Stimulated activated CD4-positive, alpha-beta T cell treated with anti-CD3 and anti-CD28 coated beads, TNF-alpha, amount 100 ng/mL, for 24 hours (primary cell): ENCODE measurements around the gene STRA8.
A peak's percentile ranks its signal among the peaks of the same experiment; 100 is the strongest.

Experiments used
- DNase-seq, 3 experiments: peaks; one replicate each; pipeline ENCODE4 v3.0.0-alpha.2; 2020; ENCODE audit warnings: low read depth in 3 of 3

STRA8 gene

DNA sequence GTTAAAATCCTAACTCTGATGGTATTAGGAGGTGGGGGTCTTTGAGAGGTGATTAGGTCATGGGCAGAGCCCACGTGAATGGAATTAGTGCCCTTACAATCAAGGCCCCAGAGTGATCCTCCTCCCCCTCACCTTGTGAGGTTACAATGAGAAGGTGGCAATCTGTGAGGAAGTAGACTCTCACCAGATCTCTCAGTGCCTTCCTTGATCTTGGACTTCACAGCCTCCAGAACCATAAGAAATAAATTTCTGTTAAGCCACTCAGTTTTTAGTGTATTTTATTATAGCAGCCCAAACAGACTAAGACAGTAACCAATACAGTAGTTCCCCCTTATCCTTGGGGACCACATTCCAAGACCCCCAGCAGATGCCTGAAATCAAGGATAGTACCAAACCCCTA lies 32.0 kb downstream of the STRA8 start:
- DNase-seq = no peak

DNA sequence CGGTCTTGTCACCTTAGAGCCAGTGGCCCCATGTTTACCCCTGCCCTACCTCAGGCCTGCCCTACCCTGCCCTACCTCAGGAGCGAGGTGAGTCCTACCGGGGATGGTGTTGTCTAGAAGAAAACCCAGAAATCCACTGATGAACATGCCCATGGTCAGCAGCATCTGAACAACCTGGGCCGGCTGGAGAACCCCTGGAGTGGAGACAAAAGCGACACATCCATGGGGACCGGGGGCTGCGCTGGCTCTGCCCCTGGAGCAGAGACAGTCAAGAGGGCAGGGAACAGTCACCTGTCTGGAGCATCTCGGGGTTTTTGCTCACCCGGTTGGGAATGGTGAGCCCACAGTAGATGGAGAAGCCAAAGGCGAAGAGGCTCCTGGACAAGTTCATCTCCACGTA lies 36.3 kb downstream of the STRA8 start:
- no peak for DNase-seq

DNA sequence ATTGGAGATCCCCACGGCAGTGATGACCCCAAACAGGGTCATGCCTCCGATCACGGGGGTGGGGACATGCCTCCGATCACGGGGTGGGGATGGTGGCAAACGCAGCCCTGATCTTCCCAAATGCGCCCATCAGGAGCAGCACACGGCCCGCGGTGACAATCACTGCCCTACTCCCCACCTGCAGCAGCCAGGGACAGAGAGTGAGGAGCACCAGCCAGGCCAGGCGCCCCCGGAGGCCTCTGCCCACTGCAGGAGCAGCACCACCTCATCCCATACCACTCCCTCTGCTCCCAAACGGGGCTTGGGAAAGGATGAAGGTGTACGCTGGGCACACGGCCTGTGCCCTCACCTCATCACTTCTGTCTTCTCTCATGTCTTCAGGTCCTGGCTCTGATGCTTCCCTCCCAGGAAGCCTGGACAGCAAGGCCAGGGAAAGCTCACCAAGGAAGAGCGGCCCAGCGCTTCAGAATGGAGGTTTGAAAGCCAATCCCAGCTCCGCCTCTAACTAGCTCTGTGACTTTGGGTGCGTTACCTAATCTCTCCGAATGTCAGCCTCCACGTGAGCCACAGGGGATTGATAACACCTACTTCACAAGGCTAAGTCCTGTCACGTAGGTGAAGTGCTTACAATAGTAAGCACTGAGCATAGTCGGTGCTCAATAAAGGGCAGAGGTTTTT lies 37.1 kb downstream of the STRA8 start:
- DNase-seq = no peak

DNA sequence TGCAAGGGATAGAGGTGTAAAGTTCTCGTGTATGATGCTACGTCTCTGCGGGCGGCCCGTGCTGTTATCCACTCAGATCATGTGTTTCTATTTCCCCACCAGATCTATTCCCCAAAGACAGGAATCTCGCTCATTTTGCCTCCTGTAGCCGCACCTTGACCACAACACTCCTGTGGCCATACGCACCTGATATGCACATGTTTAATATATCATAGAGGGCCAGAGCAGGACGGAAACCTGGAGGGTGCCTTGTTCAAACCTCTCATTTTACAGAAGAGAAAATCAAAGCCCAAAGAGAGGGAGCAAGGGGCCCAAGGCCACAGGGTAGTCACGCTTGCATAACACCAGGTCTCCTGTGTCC lies 37.6 kb downstream of the STRA8 start:
- DNase-seq = no peak

DNA sequence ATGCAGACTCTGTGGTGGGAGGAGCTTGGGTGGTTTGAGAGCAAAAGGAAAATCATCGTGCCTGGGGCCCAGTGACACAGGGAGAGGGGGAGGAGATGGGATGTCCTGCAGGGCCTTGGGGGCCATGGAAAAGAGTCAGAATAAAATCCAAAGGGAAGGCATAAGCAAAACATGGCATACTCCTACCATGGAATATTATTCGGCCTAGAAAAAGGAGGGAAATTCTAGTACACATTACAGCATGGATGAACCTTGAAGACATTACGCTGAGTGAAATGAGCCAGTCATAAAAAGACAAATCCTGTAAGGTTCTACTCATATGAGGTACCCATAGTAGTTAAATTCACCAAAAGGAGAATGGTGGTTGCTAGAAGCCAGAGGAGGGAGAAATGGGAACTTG lies 38.7 kb downstream of the STRA8 start:
- no peak for DNase-seq

DNA sequence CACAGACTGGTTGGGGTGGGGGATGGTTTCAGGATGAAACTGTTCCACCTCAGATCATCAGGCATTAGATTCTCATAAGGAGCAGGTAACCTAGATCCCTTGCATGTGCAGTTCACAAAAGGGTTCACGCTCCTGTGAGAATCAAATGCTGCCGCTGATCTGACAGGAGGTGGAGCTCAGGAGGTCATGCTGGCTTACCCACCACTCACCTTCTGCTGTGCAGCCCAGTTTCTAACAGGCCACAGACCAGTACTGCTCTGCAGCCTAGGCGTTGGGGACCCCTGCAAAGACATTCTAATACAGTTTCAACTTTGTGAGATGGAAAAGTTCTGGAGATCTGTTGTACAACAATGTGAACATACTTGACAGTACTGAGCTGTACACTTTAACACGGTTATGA lies 39.9 kb downstream of the STRA8 start:
- DNase-seq = no peak

DNA sequence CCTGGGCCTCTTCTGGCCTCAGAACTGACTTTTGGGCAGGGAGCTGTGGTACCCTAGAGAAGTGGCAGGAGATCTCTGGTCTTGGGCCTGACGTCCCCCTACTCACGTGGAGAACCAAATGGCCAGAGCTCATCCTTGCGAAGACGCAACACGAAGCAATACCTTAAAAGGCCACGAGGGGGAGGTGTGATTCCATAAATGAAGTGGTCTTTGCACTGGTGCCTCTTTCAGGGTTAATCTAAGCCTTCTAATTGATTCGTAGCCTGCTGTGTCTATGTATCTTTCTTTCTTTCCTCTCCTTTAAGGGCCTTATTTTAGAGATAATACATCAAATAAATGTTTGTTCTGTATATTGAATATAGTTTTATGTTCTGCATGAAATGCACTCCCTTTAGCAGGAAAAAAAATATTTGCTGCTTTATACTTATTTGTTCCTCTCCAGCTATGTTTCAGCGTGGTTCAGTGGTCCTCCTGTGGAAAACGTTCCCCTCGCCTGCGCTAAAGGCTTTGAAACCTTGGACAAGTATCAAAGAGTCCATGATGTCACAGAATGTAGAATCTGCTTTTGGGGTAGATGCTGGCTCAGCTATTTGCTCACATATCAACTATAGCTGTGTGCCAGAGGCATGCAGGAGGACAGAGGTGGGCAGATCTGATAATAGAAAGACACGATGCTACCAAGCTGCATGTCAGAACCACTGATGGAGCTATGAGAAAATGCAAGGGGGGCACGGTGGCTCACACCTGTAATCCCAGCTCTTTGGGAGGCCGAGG lies 41.0 kb downstream of the STRA8 start:
- DNase-seq = peak; percentile 58 to 69 (median 61)

DNA sequence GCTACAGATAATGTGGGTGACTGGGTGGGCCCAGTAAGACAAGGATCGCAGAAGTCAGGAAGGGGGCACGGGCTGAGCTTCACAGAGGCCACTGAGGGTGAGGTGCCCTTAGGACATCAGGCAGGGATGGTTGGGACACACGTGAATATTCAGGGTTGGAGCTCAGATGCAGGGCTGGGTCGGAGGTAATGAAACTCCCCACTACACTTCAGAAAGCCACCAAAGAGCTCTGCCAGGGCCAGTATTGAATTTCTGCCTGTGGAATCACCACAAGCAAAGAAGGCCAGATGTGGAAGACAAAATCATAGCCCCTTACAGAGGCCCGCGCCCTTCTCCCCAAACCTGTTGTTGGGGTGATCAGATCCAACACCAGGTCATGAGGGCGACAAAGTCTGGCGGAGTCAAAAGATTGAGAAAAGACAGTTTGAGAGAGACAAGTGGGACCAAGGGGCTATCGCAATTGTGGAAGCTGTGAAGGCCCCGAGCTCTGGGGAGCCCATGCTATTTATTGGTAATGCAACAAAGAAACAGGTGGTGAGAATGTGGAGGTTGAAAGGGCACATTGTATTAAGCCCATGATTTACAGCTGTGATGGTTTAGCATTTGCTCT lies 42.4 kb downstream of the STRA8 start:
- DNase-seq = no peak

DNA sequence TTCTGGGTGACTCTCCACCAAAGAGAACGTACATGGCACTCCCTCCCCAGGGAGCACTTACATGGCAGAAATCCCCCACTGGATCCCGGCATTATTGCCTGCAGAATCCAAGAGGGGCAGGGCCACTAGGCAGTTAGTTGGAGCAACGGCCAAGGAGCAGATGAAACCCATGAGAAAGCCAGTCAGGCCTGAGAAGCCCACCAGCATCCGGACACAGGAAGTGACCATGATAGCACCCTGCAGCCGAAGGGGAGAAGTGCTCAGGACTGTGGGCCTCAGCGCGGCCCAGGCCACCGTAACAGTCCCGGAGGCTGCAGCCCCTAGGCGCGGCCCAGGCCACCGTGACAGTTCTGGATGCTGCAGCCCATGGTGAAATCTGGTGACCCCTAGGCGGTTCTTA lies 43.5 kb downstream of the STRA8 start:
- DNase-seq = no peak

DNA sequence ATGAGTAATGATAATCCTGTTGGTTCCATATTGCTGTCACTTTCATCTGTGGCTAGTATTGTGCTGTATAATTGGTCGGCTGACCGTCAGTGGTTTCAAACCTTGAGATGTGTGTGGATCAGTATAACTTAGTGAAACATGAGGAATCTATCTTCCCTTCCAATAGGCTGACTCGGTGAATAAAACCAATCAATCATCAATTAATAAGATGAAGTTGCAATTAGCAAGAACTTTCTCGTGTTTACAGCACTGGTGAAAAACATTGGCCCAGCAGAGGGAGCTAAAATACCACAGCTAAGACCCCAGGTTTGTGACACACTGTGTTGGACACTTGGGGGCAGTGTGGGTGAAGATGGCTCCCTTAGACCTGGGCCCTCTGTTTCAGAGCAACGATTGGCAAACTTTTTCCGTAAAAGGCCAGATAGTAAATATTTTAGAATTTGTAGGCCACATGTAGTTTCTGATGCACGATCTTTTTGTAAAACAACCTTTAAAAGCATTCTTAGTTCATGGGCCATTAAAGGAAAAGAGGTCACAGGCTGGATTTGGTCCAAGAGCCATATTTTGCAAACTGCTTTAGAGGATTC lies 47.8 kb downstream of the STRA8 start:
- DNase-seq = peak; percentile 50 to 67 (median 65)

DNA sequence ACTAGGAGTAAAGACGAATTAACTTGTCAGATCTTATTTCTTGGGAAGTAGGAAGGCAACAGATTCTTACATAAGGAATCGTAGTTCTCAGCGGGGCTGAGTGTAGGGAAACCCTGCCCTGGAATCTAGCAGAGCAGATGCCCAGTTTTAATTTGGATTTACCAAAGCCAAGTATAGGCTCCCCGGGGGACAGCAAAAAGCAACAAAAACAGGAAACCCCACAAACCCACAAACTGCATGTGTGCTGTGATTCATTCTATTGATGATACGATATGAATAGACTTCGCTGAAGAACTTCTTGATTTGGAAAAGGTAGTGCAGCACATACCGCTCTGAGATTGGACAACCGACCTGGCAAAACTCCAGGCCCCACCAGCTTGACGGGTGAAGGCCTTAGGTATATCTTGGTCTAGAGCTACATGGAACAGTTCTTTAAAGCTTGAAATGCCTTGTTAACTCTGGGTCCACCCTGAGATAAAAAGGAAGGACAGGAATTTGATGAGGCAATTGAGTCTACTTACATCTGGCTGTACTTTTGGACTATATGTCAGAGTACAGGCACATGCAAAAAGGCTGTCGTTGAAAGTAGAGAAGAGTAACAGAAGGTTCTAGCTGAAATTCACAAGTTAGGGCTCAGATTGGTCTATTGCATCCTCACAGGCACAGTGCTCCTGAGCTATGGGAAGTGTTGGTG lies 49.1 kb downstream of the STRA8 start:
- no peak for DNase-seq

DNA sequence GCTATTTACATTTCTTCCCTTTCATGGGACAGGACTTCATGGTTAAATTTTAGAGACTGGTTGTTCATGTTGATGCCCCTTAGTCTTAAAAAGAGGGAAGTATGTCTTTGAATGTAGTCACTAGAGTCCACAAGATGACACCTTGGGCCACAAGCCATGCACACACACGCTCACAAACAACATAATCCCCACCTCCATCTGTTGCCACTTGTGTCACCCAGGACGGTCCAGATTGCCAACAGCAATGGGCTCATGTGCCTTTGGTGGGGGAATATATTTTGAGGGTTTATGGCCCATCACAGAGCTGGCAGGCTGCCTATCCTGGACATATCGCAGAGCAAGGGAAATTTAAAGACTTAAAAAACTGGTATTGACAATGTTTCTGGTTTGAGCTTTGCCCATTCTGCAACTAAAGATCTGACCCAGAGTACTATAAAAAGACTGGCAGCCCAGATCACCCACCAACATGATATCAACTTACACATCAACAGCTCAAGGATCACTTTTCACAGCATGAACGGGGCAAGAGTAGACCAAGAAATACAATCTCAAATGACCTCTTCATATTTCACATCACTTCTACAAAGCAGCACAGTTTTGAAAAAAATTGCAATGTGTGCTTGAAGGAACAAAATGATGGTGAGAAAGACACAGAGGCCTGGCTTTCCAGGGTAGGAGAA lies 50.5 kb downstream of the STRA8 start:
- no peak for DNase-seq

DNA sequence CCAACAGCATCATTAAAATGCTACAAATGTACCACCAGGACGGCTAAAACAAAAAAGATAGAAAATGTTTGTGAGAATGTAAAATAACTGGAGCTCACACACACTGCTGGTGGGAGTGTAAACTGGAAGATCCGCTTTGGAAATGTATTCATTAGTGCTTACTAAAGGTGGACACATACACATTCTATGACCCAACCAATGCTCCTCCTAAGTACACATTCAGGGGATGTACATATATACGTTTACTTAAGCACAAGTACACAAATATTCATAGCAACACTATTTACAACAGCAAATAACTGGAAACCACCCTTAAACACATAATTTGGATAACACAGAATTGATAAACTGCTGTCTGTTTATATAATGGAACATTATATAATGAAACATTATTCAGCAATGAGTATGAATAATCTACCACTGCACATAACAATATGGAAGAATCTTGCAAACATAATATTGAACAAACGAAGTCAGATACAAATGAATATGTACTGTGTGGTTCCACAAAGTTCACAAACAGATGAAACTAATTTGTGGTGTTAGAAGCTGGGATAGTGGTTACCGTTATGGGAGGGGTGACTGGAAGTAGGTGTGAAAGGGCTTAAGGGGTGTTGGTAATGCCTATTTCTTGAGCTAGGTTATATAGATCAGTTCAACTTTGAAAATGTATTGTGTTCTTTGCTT lies 52.1 kb downstream of the STRA8 start:
- no peak for DNase-seq

DNA sequence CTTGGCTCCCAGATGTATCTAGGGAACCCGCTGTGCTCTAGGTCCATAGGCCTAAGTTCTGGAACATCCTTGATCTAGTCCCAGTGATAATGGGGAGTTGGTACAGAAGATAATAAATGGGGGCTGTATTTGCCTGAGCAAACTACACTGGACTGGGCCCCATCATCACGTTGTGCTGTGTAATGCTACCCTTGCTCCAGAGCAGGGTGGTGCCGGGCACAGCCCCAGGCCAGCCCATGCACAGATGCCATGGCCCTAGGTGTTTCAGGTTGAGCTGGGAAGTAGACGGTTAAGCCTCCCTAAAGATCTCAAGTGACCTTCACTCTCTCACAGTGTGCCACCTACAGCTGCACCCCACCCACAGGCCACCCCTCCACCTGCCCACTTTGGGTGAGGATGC lies 53.2 kb downstream of the STRA8 start:
- DNase-seq = no peak

DNA sequence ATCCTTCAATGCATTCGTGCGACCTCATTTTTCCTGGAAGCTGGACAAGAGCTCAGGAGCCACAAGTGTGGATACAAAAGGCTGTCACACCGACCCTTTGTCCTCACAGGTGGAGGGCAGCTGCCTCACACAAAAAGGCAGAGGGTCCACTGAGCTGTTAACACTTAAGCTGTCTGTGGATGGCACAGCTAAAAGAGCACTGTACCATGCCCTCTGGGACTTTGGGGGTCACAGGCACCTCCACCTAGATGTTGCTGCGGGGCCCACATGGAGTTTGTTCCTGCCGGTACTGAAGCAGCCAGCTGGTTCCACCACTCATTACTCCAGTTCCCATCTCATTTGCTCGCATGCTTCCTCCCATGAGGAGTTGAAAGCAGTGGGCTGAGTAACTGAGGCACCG lies 57.0 kb downstream of the STRA8 start:
- no peak for DNase-seq

DNA sequence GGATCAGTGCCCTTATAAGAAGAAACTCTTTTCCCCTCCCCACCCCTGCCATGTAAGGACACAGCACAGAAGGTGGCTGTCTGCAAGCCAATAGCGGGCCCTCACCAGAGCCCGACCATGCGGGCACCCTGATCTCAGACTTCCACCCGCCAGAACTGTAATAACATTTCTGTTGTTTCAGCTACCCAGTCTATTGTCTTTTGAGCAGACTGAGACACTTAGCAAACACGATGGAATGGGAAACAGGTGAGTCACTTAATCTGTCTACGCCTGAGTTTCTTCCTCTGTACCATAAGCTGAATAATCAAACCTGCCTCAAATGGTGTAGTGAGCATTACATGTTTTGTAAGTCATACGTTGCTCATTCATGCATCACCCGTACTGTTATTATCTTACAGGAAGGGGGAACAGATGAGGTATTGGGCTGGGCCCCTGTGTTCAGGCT lies 58.2 kb downstream of the STRA8 start:
- DNase-seq = no peak

DNA sequence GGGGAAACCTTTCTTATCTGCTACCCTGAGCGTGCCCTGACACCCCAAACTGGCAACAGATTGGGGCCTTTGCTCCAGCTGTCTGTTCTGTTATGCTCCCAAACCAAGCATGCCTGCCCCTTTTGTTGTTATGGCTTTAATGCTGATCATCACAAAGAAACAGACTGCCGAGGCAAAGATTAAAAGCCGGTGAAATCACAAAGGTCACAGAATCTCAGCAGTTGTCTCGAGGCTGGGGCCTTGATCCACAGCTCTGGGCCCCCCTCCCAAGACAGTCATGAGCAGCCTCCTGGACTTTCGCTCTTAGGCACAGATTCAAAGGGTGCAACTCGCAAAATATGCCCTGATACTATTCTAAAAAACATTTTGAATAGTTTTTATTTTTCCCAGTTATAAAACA lies 65.6 kb downstream of the STRA8 start:
- DNase-seq = no peak

DNA sequence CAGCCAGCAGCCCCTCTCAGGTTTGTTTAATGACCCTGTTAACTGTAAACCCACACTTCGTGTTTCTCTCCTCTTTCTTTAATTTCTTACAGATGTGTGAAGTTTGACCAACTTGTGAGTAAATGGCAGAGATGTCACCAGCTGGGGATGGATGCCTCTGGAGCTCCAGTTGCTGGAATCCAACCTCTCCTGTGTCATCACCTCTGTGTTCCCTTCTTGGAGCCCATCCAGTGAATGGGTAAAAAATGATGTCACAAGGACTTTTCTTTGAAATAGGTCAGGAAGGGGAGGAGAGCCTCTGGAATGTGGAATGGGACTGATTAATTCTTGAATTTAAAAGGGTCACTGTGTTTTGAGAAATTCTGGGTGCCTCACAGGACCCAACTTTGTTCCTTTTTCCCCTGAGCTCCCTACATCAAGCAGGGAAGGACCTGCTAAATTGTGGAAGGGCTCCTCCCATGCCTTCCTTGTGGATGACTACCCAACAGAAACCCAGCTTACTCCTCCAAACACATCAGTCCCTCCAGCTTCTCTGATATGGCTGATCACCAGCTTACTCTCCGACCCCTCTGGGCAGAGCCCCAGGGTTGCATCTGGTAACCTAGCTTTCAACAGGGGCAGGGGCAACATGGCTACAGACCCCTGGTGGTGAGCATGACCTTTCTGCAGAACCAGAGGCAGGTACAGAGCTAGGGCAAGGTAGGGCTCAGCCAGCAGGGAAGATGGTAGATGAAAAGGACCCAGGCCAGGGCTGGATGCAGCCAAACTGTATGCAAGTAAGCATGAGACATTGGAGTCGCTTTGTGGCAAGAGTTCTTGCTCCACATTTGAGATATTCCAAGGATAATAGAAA lies 67.5 kb downstream of the STRA8 start:
- DNase-seq = no peak
